Measurements from ENCODE around the gene CCNDBP1.

DNA sequence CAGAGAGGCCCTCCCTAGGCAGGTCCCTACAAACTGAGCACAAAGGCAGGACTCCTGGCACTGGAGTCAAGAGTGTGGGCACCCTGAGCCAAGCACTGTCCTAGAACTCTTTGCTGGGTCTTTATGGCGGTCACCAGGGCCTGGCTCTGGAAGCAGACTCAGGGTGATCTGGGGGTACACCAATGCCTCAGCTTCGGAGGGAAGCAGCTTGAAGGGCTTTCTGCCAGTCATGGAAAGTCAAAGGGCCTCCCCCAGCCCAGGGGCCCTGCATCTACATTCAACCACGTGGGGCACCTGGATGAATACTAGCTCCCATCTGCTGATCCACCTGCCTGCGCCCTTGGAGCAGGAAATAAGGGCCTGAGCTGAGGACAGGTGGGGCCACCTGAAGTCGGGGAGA, 28.3 kb downstream of the CCNDBP1 start:
- TF ChIP-seq EZH2 (IDR thresholded peaks at IDR 0.05; ENCODE audit: insufficient read depth, poor library complexity, severe bottlenecking) (no peak), EZH2phosphoT487 (IDR thresholded peaks at IDR 0.05; ENCODE audit: insufficient read depth, low read depth) (no peak)
